SK-N-MC (cell line): ENCODE measurements around the gene LNX2.

Experiments
- DNase-seq: peaks from one replicate; pipeline ENCODE4 v3.0.0-alpha.2; 2011; ENCODE audit warnings: low read depth, low spot score
- H3K27ac ChIP-seq: fragments of 200-600 bp; sonication (generic); 2 replicates; pipeline ENCODE4 v1.5.1; 2016; ENCODE audit warnings: mixed run types
- H3K36me3 ChIP-seq: fragments of 200-600 bp; sonication (generic); 2 replicates; pipeline ENCODE4 v1.6.1; 2017; ENCODE audit warnings: antibody characterized with exemption, low read length, mixed read lengths; ENCODE audit not compliant: insufficient read depth
- H3K4me3 ChIP-seq: fragments of 200-600 bp; sonication (generic); 2 replicates; pipeline ENCODE4 v1.5.1; 2016
- H3K9ac ChIP-seq: fragments of 200-600 bp; sonication (generic); 2 replicates; pipeline ENCODE4 v1.8.0; 2017; ENCODE audit warnings: mixed run types, mixed read lengths; ENCODE audit not compliant: insufficient read length
- H3K9me3 ChIP-seq: fragments of 200-600 bp; sonication (generic); 2 replicates; pipeline ENCODE4 v1.6.1; 2017; ENCODE audit warnings: low read depth, mild to moderate bottlenecking, antibody characterized with exemption, low read length, moderate library complexity, mixed read lengths
- EZH2 ChIP-seq: fragments of 200-600 bp; sonication (generic); IDR thresholded peaks from one replicate; pipeline ENCODE4 v1.6.1; 2017; ENCODE audit warnings: antibody characterized with exemption
- FOXP2 ChIP-seq: optimal IDR thresholded peaks from 2 replicates; pipeline ENCODE3; 2011; ENCODE audit warnings: mild to moderate bottlenecking, moderate library complexity; ENCODE audit not compliant: insufficient read depth; ENCODE audit errors: extremely low read length, control extremely low read depth
- POLR2AphosphoS5 ChIP-seq: IDR thresholded peaks from 2 replicates; pipeline ENCODE4 v1.6.1; 2012; ENCODE audit warnings: mild to moderate bottlenecking, low read depth, low read length, borderline replicate concordance

The LNX2 gene

DNA sequence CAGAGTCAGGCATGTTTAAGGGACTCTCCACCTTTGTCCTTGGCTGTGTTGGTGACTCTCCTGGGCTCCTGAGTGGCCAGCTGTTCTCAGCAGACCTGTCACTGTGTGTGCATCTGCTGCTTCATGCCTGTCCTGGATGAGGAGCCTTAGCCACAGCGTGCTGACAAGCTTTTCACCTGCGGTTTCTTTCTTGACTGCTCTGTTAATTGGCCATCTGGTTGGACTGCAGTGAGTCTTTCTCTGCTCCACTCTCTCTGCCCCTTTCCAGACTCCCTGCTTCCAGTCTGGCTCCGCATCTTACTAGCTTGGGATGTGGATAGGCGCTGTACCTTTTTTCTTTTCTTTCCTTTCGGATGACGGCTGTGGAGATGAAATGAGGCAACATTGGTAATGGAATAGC is 40.2 kb upstream of the LNX2 start:
- TF ChIP-seq EZH2 = no peak
- TF ChIP-seq POLR2AphosphoS5 = no peak
- TF ChIP-seq FOXP2 = no peak
- no peak overlapping the region for H3K9ac ChIP-seq
- no peak for DNase-seq
- H3K9me3 ChIP-seq = no peaks in the 10 kb centered on the region
- no peak overlapping the region for H3K4me3 ChIP-seq
- no peaks in the 10 kb centered on the region for H3K36me3 ChIP-seq
- H3K27ac ChIP-seq = no peak overlapping the region

DNA sequence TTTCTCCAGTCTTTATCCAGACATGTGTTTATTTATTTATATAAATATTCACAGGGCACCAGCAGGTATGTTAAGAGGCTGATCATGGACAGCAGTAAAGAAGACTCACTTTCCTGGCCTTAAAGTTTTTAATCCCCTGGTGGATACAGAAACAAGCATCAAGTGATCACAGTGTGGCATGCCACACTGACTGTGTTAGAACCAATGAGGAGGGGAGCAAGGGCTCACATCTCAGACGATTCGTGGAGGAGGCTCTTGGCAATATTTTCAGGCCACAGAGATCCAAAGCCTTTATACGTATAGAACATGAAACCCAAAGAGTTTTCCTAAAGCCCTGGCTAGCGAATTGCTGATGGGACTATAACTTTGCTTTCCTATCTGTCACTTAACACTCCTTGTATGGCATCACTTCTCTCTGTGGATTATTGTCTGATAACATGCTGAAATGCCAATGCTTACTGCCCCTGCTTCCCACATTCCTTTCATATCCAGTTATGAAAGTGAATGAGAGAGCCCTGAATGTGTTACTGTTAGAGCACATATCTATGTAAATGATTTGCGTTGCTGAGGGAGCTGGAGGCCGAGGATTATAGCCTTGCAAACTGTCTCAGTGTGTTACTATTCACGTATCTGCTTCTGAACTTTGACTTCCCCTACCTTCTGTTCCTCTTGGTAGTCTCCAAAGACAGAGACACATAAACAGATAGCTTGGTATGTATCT is 39.0 kb upstream of the LNX2 start:
- no peak overlapping the region for H3K4me3 ChIP-seq
- no peak overlapping the region for H3K9ac ChIP-seq
- TF ChIP-seq FOXP2 = no peak
- TF ChIP-seq EZH2 = no peak
- H3K9me3 ChIP-seq = no peaks in the 10 kb centered on the region
- peak overlapping the region; percentile 44; the same call in 1 of the 2 replicates for H3K27ac ChIP-seq
- no peak for DNase-seq
- H3K36me3 ChIP-seq = peaks cover 3% of the 10 kb centered on the region

DNA sequence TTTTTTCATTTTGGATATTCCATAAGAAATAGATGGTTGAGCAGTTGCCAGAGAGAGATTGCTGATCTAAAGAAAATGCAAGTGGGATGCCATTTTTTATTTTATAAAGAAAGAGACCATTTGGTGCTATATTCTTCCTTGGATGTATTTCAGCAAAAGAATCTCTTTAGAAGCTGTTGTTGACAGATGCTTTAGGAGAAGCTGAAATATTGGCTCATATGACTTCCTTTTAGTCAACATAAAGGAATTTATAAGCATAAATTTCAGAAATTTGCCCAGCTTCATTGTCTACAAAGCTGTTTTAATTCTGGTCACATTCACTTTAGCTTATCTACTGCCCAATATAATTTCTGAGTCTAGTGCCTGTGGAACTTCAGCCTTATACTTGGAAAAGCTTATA is 38.2 kb upstream of the LNX2 start:
- Histone ChIP-seq H3K9me3 (no peaks in the 10 kb centered on the region), H3K4me3 (no peak overlapping the region), H3K27ac (peak overlapping the region; percentile 44; the same call in 1 of the 2 replicates), H3K9ac (no peak overlapping the region), H3K36me3 (peaks cover 7% of the 10 kb centered on the region)
- TF ChIP-seq FOXP2 (no peak), EZH2 (no peak), POLR2AphosphoS5 (no peak)
- DNase-seq = no peak

DNA sequence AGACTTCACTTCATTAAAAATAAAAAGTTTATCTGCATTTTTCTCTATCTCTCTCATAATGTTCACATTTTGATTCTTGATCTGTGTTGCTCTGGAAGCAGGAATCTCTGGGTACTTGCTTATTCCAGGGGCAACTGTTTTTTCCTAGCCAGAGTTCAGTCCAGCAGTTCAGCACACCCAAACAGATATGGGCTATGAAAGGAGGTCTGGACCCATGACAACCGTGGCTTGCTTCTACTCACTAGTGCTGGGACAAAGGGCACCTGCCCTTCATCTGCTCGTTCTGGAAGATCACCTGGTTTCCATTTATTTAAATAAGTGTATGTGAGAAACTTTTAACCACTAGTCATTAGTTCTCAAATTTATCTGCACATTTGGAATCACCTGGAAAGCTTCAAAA is 37.4 kb upstream of the LNX2 start:
- peak overlapping the region; percentile 44; the same call in 1 of the 2 replicates for H3K27ac ChIP-seq
- DNase-seq = no peak
- no peak for TF ChIP-seq EZH2
- TF ChIP-seq POLR2AphosphoS5 = no peak
- TF ChIP-seq FOXP2 = no peak
- peaks cover 11% of the 10 kb centered on the region for H3K36me3 ChIP-seq
- H3K9me3 ChIP-seq = no peaks in the 10 kb centered on the region
- no peak overlapping the region for H3K9ac ChIP-seq
- H3K4me3 ChIP-seq = no peak overlapping the region

DNA sequence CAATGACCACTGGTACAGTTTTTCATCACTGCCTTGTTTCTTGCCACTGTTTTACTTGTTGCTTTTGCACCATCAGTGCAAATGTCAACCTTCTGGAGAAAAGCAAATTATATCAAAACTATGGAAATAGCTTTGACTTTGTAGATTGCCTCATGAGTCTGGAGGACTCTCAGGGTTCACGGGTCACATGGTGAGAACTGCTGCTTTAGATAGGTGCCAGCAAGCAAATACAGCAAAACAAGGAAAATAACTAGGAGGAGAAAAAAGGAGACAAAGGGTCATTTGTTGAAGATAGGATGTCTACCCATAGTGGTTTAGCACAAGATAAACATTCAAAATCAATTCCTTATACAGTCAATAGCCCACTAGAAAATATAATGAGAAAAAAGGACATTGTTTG is 34.5 kb upstream of the LNX2 start:
- Histone ChIP-seq H3K9me3 (peaks cover 5% of the 10 kb centered on the region; the same call in 1 of the 2 replicates), H3K27ac (no peak overlapping the region), H3K4me3 (no peak overlapping the region), H3K9ac (no peak overlapping the region), H3K36me3 (peaks cover 34% of the 10 kb centered on the region)
- TF ChIP-seq FOXP2 (no peak), POLR2AphosphoS5 (no peak), EZH2 (no peak)
- no peak for DNase-seq

DNA sequence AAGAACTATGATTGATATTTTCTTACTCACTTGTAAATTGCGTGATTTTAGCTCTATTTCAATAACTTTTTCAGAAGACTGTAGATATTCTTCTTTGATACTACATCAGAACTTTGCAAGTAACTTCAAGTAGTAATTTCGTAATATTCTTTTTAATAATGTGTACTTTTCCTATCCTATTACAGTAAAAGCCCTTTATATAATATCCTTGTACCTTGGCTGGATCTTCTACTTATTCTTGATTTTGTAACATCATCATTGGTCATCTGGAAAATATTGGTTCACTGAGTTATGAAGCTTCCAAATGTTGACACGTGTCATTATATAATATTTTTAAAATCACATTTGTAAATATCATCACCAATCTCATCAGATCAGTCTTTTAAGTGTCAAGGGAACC is 33.7 kb upstream of the LNX2 start:
- H3K9me3 ChIP-seq = peaks cover 7% of the 10 kb centered on the region; the same call in 1 of the 2 replicates
- TF ChIP-seq FOXP2 (no peak), EZH2 (no peak), POLR2AphosphoS5 (no peak)
- H3K9ac ChIP-seq = no peak overlapping the region
- H3K36me3 ChIP-seq = peaks cover 41% of the 10 kb centered on the region
- no peak for DNase-seq
- no peak overlapping the region for H3K27ac ChIP-seq
- no peak overlapping the region for H3K4me3 ChIP-seq

DNA sequence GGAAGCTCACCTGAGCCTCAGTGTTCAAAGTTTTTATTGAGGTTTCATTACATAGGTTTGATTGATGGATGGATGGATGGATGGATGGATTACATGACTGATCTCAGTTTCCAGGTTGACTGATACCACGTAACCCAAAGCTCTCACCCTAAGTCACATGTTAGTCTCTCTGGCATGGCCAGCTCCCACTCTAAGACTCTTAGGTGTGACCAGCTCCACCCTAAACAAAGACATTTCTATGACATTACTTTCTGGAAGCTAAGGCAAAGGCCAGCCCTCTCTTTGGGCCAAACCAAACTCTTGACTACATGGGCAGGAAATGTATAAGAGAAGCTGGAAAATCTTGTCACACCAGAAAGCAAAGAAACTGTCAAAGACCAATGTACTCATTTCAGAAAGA is 30.0 kb upstream of the LNX2 start:
- no peak for DNase-seq
- TF ChIP-seq EZH2 = no peak
- TF ChIP-seq FOXP2 = no peak
- no peak for TF ChIP-seq POLR2AphosphoS5
- H3K36me3 ChIP-seq = peaks cover 55% of the 10 kb centered on the region

DNA sequence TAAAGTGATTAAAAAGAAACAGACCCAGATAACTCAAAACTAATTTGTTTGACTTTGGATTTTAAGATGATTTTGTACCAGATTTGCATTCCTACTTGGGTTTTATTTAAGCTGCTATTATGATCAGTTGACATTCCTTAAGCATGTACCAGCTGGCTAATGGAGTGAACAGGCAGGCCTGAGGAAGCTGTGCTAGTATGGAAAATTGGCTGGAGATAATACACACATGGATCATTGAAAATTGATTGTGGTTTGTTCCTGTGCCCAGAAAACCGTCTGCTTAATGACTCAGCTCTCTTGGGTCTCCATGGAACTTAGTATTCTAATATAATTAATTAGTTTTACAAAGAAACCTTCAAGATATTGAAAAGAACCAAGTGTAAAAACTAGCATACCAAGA is 24.0 kb upstream of the LNX2 start:
- 0 out of 2 replicates have a peak, but pooled peaks cover 7% of the 10 kb centered on the region for H3K9me3 ChIP-seq
- no peak overlapping the region for H3K4me3 ChIP-seq
- no peak for TF ChIP-seq EZH2
- TF ChIP-seq FOXP2 = no peak
- no peak for TF ChIP-seq POLR2AphosphoS5
- no peak overlapping the region for H3K9ac ChIP-seq
- peaks cover 16% of the 10 kb centered on the region for H3K36me3 ChIP-seq
- H3K27ac ChIP-seq = peak overlapping the region; percentile 16; the same call in 1 of the 2 replicates
- DNase-seq = no peak

More for the DNA sequence above, 30.0 kb upstream of the LNX2 start:
- Histone ChIP-seq H3K4me3 (no peak overlapping the region), H3K27ac (no peak overlapping the region), H3K9me3 (peaks cover 12% of the 10 kb centered on the region; the same call in 1 of the 2 replicates), H3K9ac (no peak overlapping the region)
